Ovary (tissue), 9 donors: ENCODE data around the gene IRX4. TPM values are rescaled to one million over a fixed set of nuclear protein-coding genes. Genes with fewer than 3 reads are reported as not detected.

Experiments
- DNase-seq, 5 donors: peaks; one replicate each; pipeline ENCODE4 v3.0.0-alpha.2; 2019 to 2020
- H3K27ac ChIP-seq, 2 donors: fragments of 200-600 bp; one replicate each; pipeline versions ENCODE4 v1.5.1 to v1.8.0; 2019 to 2022
- H3K27me3 ChIP-seq: fragments of 200-600 bp; one replicate; pipeline ENCODE4 v1.8.0; 2022
- H3K36me3 ChIP-seq: fragments of 200-600 bp; sonication (generic); one replicate; pipeline ENCODE4 v1.5.1; 2019
- H3K4me1 ChIP-seq: one replicate; pipeline ENCODE4 v1.8.1; 2013; ENCODE audit warnings: mild to moderate bottlenecking, moderate library complexity; ENCODE audit not compliant: insufficient read depth
- H3K4me3 ChIP-seq: fragments of 200-600 bp; sonication (generic); one replicate; pipeline ENCODE4 v1.5.1; 2017
- H3K9me3 ChIP-seq, 2 donors: fragments of 200-600 bp in 1 of 2; sonication (generic) in 1 of 2; one replicate each; pipeline versions ENCODE4 v1.5.1 to v1.8.1; 2013 to 2019; ENCODE audit warnings: mild to moderate bottlenecking in 1 of 2, moderate library complexity in 1 of 2
- EP300 ChIP-seq: sonication (generic); formaldehyde crosslinking; IDR thresholded peaks from one replicate; pipeline ENCODE4 v1.6.1; 2017; ENCODE audit warnings: antibody characterized with exemption
- POLR2A ChIP-seq: fragments of 450-650 bp; IDR thresholded peaks from one replicate; pipeline ENCODE4 v1.6.1; 2017; ENCODE audit warnings: antibody characterized with exemption, mild to moderate bottlenecking, moderate library complexity
- WGBS, 3 donors: extraction: QIAGEN DNeasy Blood & Tissue Kit in 1 of 3; methylation state at CpG; one replicate each; pipeline versions ENCODE4 v1.1.5 to v1.1.7; 2013 to 2017; 5-methylcytosine and 5-hydroxymethylcytosine counted together
- intact Hi-C, 4 donors: fragments of 100-400 bp; cut with DNase I; formaldehyde crosslinking; loops; one replicate each; pipeline versions ENCODE4 v1.11.0 to v1.15.1; 2022 to 2023
- polyA plus RNA-seq, 2 donors: library from polyadenylated mRNA; stranded (reverse); fragments of 200-250 nt in 1 of 2; fragments of 350-450 nt in 1 of 2; fragmentation: Illumina TruSeq in 1 of 2; extraction: RNeasy Lipid Tissue Mini Kit (QIAGEN cat#74804) in 1 of 2; gene quantifications; one replicate each; pipeline ENCODE4 v1.2.3, GENCODE V29; 2013 to 2014
- total RNA-seq, 7 donors: library from RNA; depleted of rRNA in 2 of 7; stranded (reverse); fragments of >200 nt in 2 of 7; fragmentation: NEBNext Ultra II Directional in 3 of 7; extraction: Animal tissue kit (Norgen Biotek cat#: 25700) in 3 of 7; gene quantifications; one replicate each; pipeline versions ENCODE4 v1.1.0 to v1.2.4, GENCODE V29; 2016 to 2023
- TF ChIP-seq, protein P1 (sequence below), 3 donors: fragments of 450-650 bp in 2 of 3; fragments of 200-600 bp in 1 of 3; IDR thresholded peaks; one replicate each; pipeline versions ENCODE4 v1.5.1 to v1.8.0; 2016 to 2022; ENCODE audit warnings: antibody characterized with exemption in 3 of 3, mild to moderate bottlenecking in 1 of 3
- donor health status: DM: no; HTN: no; CAD: no; lungs with moderate emphysema.
- donor health status: DM: no; HTN: no; CAD: no.
- donor health status: Bipolar disorder and iron deficiency.
- donor health status: DM: yes; HTN: yes; CAD: no.
- donor health status: DM: no; HTN: no; CAD: no.
- donor health status: DM: yes; HTN: yes; CAD: no.

Gene IRX4
- total and polyA plus RNA-seq, 9 donors, result 0.23 TPM; not detected in 8

GRCh38 chr5:1907616-1908015 is 24.9 kb upstream of the IRX4 start:
- H3K27ac ChIP-seq, result no peak overlapping the region
- intact Hi-C loops, result no loop called here
- no peaks in the 10 kb centered on the region for H3K36me3 ChIP-seq
- no peak overlapping the region for H3K4me3 ChIP-seq
- no peaks in the 10 kb centered on the region for H3K4me1 ChIP-seq
- H3K27me3 ChIP-seq, result no peaks in the 10 kb centered on the region
- TF ChIP-seq, protein P1, sequence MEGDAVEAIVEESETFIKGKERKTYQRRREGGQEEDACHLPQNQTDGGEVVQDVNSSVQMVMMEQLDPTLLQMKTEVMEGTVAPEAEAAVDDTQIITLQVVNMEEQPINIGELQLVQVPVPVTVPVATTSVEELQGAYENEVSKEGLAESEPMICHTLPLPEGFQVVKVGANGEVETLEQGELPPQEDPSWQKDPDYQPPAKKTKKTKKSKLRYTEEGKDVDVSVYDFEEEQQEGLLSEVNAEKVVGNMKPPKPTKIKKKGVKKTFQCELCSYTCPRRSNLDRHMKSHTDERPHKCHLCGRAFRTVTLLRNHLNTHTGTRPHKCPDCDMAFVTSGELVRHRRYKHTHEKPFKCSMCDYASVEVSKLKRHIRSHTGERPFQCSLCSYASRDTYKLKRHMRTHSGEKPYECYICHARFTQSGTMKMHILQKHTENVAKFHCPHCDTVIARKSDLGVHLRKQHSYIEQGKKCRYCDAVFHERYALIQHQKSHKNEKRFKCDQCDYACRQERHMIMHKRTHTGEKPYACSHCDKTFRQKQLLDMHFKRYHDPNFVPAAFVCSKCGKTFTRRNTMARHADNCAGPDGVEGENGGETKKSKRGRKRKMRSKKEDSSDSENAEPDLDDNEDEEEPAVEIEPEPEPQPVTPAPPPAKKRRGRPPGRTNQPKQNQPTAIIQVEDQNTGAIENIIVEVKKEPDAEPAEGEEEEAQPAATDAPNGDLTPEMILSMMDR (IDR thresholded peaks at IDR 0.05), result no peak
- TF ChIP-seq POLR2A, result no peak
- TF ChIP-seq EP300, result no peak
- peak in 1 of 5 donors; percentile 7 for DNase-seq
- H3K9me3 ChIP-seq, result peaks cover 0 to 7% of the 10 kb centered on the region in 2 donors
- 57 to 84% (median 69%) methylated on average over 8 of the region's 8 CpGs for WGBS, 3 donors

DNA sequence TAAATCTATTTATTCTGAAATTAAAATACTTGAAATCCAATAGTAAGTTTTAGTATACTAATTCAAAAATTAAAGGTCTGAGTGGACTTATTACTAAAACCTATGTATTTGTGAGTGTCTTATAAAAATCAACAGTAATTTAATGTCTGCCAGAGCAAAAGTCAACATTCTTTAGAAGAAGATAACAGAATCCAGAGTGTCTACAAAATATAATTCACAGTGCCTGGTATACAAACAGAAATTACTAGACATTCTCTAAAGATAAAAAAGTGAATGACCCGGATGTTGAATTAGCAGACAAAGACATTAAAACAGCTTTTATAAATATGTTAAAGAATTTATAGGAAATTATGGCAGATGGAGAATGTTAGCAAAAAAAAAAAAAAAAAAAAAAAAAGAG is 22.4 kb upstream of the IRX4 start:
- no peak overlapping the region for H3K4me3 ChIP-seq
- H3K9me3 ChIP-seq, result peaks cover 0 to 12% of the 10 kb centered on the region in 2 donors
- DNase-seq, result no peak
- no peak for TF ChIP-seq EP300
- TF ChIP-seq, protein P1 (IDR thresholded peaks at IDR 0.05), result no peak
- no peak for TF ChIP-seq POLR2A
- no peaks in the 10 kb centered on the region for H3K27me3 ChIP-seq
- 78 to 89% (median 84%) methylated on average over 1 of the region's 1 CpG for WGBS, 3 donors
- intact Hi-C loops, result no loop called here
- H3K27ac ChIP-seq, result no peak overlapping the region
- H3K36me3 ChIP-seq, result no peaks in the 10 kb centered on the region
- H3K4me1 ChIP-seq, result no peaks in the 10 kb centered on the region

DNA sequence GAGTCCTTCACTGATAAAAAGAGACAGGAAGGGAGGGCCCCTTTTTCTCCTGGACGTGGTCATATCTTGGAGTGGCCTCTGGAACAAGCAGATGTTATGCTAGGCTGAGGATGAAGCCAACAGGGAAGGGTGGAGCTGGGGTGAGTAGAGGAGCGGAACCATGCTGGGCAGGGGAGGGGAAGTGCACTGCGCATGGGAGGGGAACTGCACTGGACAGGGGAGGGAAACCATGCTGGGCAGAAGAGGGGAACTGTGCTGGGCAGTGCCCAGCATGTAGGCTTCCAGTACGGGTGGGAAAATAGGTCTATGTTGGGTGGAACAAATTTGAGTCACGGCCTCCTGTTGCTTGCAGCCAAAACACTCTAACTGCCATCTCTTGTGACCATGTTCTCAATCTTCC is 19.3 kb upstream of the IRX4 start:
- no peaks in the 10 kb centered on the region for H3K27me3 ChIP-seq
- TF ChIP-seq POLR2A (no peak), EP300 (no peak)
- TF ChIP-seq, protein P1 (IDR thresholded peaks at IDR 0.05), result no peak
- no peaks in the 10 kb centered on the region for H3K4me1 ChIP-seq

GRCh38 chr5:1901061-1901460 is 18.3 kb upstream of the IRX4 start:
- 58 to 65% (median 64%) methylated on average over 5 of the region's 5 CpGs for WGBS, 3 donors
- intact Hi-C loops, result no loop called here
- TF ChIP-seq EP300 (no peak), POLR2A (no peak)
- TF ChIP-seq, protein P1 (IDR thresholded peaks at IDR 0.05), result no peak
- no peak overlapping the region for H3K27ac ChIP-seq
- H3K4me3 ChIP-seq, result no peak overlapping the region
- H3K4me1 ChIP-seq, result no peaks in the 10 kb centered on the region
- peaks cover 0 to 12% of the 10 kb centered on the region in 2 donors for H3K9me3 ChIP-seq
- no peaks in the 10 kb centered on the region for H3K27me3 ChIP-seq
- no peaks in the 10 kb centered on the region for H3K36me3 ChIP-seq
- DNase-seq, result no peak

More for the DNA sequence above, 19.3 kb upstream of the IRX4 start:
- no peak for DNase-seq
- Histone ChIP-seq H3K36me3 (no peaks in the 10 kb centered on the region), H3K4me3 (no peak overlapping the region), H3K27ac (no peak overlapping the region), H3K9me3 (peaks cover 0 to 12% of the 10 kb centered on the region in 2 donors)
- intact Hi-C loops, result no loop called here
- WGBS, 3 donors, result 70 to 74% (median 71%) methylated on average over 5 of the region's 5 CpGs
